Cardiac muscle cell (in vitro differentiated cells and primary cell): ENCODE measurements around the gene DAD1. TPM values are rescaled to one million over a fixed set of nuclear protein-coding genes. Genes with fewer than 3 reads are reported as not detected.
A peak's percentile ranks its signal among the peaks of the same experiment; 100 is the strongest.

Source experiments
- DNase-seq, 2 donors: peaks; one replicate each; pipeline versions ENCODE4 v3.0.0 to v3.0.0-alpha.2; 2010 to 2017; ENCODE audit warnings: low read depth in 1 of 2, low spot score in 1 of 2
- H3K27ac ChIP-seq: fragments of 200-600 bp; sonication (generic); 2 replicates; pipeline ENCODE4 v1.5.1; 2016
- H3K27me3 ChIP-seq: fragments of 200-600 bp; sonication (generic); 2 replicates; pipeline ENCODE4 v1.6.0; 2016; ENCODE audit warnings: control low read depth
- H3K36me3 ChIP-seq: fragments of 200-600 bp; sonication (generic); 2 replicates; pipeline ENCODE4 v1.5.1; 2016; ENCODE audit warnings: control low read depth
- H3K4me1 ChIP-seq: fragments of 200-600 bp; sonication (generic); 2 replicates; pipeline ENCODE4 v1.8.1; 2017; ENCODE audit warnings: low read depth, mild to moderate bottlenecking, mixed run types
- H3K4me3 ChIP-seq: fragments of 200-600 bp; sonication (generic); 2 replicates; pipeline ENCODE4 v1.5.1; 2016; ENCODE audit warnings: mild to moderate bottlenecking
- H3K9me3 ChIP-seq: fragments of 200-600 bp; sonication (generic); 2 replicates; pipeline ENCODE4 v1.5.1; 2017; ENCODE audit warnings: low read depth, mild to moderate bottlenecking, control low read depth
- CTCF ChIP-seq: IDR thresholded peaks from 2 replicates; pipeline ENCODE4 v1.5.1; 2012; ENCODE audit warnings: low read depth, mild to moderate bottlenecking, low read length
- polyA plus RNA-seq: library from polyadenylated mRNA; unstranded; fragments of >200 nt; fragmentation: Nextera tagmentation; extraction: Ambion mirVana; gene quantifications from 2 replicates; pipeline ENCODE4 v1.2.1, GENCODE V29; 2016
- total RNA-seq: library from RNA; depleted of rRNA; stranded (reverse); fragments of >200 nt; gene quantifications from 2 replicates; pipeline ENCODE4 v1.2.3, GENCODE V29; 2016

DAD1 gene
- total and polyA plus RNA-seq, 2 experiments from 2014 or later: 103 to 444 TPM

- Histone ChIP-seq H3K4me1 (peaks cover 8% of the 10 kb centered on the region), H3K27me3 (no peaks in the 10 kb centered on the region), H3K36me3 (peaks cover 15% of the 10 kb centered on the region), H3K27ac (peak within 1 kb of the TSS; percentile 82), H3K9me3 (no peaks in the 10 kb centered on the region), H3K4me3 (peak within 1 kb of the TSS; percentile 58)
- DNase-seq: peak; percentile 75 to 88
- TF ChIP-seq CTCF: no peak
These were observed 9.3 kb upstream of the DAD1 start, which contains the start of gene ABHD4 for GRCh38 chr14:22598099-22598895. ABHD4 (plus strand) TSS chr14:22598300; CDS start chr14:22598307, 7 bp downstream.

- DNase-seq: peak; percentile 7 to 21
- no peaks in the 10 kb centered on the region for H3K27me3 ChIP-seq
- H3K4me1 ChIP-seq: peaks cover 8% of the 10 kb centered on the region
- peak overlapping the region; percentile 58 for H3K4me3 ChIP-seq
- H3K36me3 ChIP-seq: peaks cover 9% of the 10 kb centered on the region
- H3K27ac ChIP-seq: peak overlapping the region; percentile 82
- TF ChIP-seq CTCF: no peak
- no peaks in the 10 kb centered on the region for H3K9me3 ChIP-seq
These were observed 8.7 kb upstream of the DAD1 start for GRCh38 chr14:22597771-22598098.

GRCh38 chr14:22597265-22597664 is 8.2 kb upstream of the DAD1 start:
- TF ChIP-seq CTCF: no peak
- H3K4me1 ChIP-seq: peaks cover 8% of the 10 kb centered on the region
- peak in 1 of 2 donors; percentile 30 for DNase-seq
- peak overlapping the region; percentile 82 for H3K27ac ChIP-seq
- no peak overlapping the region for H3K4me3 ChIP-seq
- no peaks in the 10 kb centered on the region for H3K27me3 ChIP-seq
- no peaks in the 10 kb centered on the region for H3K9me3 ChIP-seq
- peaks cover 4% of the 10 kb centered on the region for H3K36me3 ChIP-seq

GRCh38 chr14:22596354-22596879 is 7.4 kb upstream of the DAD1 start:
- H3K4me1 ChIP-seq: peaks cover 8% of the 10 kb centered on the region
- no peaks in the 10 kb centered on the region for H3K36me3 ChIP-seq
- no peak overlapping the region for H3K27ac ChIP-seq
- DNase-seq: no peak
- H3K9me3 ChIP-seq: no peaks in the 10 kb centered on the region
- no peak overlapping the region for H3K4me3 ChIP-seq
- no peaks in the 10 kb centered on the region for H3K27me3 ChIP-seq
- TF ChIP-seq CTCF: no peak

GRCh38 chr14:22594156-22594716 is 5.2 kb upstream of the DAD1 start:
- TF ChIP-seq CTCF: no peak
- Histone ChIP-seq H3K9me3 (no peaks in the 10 kb centered on the region), H3K27me3 (no peaks in the 10 kb centered on the region), H3K36me3 (no peaks in the 10 kb centered on the region), H3K4me1 (peaks cover 4% of the 10 kb centered on the region), H3K27ac (no peak overlapping the region), H3K4me3 (no peak overlapping the region)
- DNase-seq: peak in 1 of 2 donors; percentile 61
